Left lung (tissue), 10 donors: ENCODE data around the gene KIAA0232. TPM values are rescaled to one million over a fixed set of nuclear protein-coding genes. Genes with fewer than 3 reads are reported as not detected.
"Not testable (repeated sequence)": the region's sequence is repeated elsewhere in the genome, so short reads cannot be mapped to it uniquely, and the experiment has no call there.

Experiments
- ATAC-seq: fragments of 200-7000 bp; cut with Tn5 transposase; one replicate; pipeline ENCODE4 v1.9.1; 2020; ENCODE audit warnings: moderate library complexity
- DNase-seq, 4 donors: peaks; one replicate each; pipeline ENCODE4 v3.0.0-alpha.2; 2013 to 2020
- H3K27ac ChIP-seq, 2 donors: fragments of 200-600 bp; sonication (generic) in 1 of 2; one replicate each; pipeline versions ENCODE4 v1.5.0 to v1.8.0; 2020 to 2021
- H3K27me3 ChIP-seq, 2 donors: fragments of 200-600 bp; sonication (generic) in 1 of 2; one replicate each; pipeline versions ENCODE4 v1.5.0 to v1.8.0; 2020 to 2021
- H3K36me3 ChIP-seq, 2 donors: fragments of 200-600 bp; sonication (generic) in 1 of 2; one replicate each; pipeline versions ENCODE4 v1.5.0 to v1.8.0; 2020 to 2021
- H3K4me1 ChIP-seq, 2 donors: fragments of 200-600 bp; one replicate each; pipeline ENCODE4 v1.8.0; 2021
- H3K4me3 ChIP-seq, 2 donors: fragments of 200-600 bp; sonication (generic) in 1 of 2; one replicate each; pipeline versions ENCODE4 v1.5.0 to v1.8.0; 2020 to 2021; ENCODE audit warnings: mild to moderate bottlenecking in 1 of 2
- H3K9me3 ChIP-seq, 2 donors: fragments of 200-600 bp; sonication (generic) in 1 of 2; one replicate each; pipeline versions ENCODE4 v1.5.0 to v1.8.0; 2020 to 2021
- CTCF ChIP-seq, 2 donors: fragments of 200-600 bp; sonication (generic) in 1 of 2; IDR thresholded peaks; one replicate each; pipeline versions ENCODE4 v1.5.0 to v1.8.0; 2021; ENCODE audit warnings: antibody characterized with exemption in 2 of 2
- intact Hi-C, 2 donors: fragments of 100-400 bp; cut with DNase I; formaldehyde crosslinking; loops; one replicate each; pipeline versions ENCODE4 v1.11.2 to v1.14.2; 2022
- polyA plus RNA-seq, 6 donors: library from polyadenylated mRNA; unstranded; fragments of 120-200 nt; gene quantifications; one replicate each; pipeline ENCODE4 v1.2.1, GENCODE V29; 2013; ENCODE audit not compliant: insufficient read length in 6 of 6
- total RNA-seq, 2 donors: library from RNA; stranded (reverse); fragmentation: NEBNext Ultra II Directional; extraction: Animal tissue kit (Norgen Biotek cat#: 25700); gene quantifications; one replicate each; pipeline ENCODE4 v1.2.1, GENCODE V29; 2021
- donor health status: DM: no; HTN: yes; CAD: no.
- donor health status: DM: no; HTN: no; CAD: no.

Gene KIAA0232
- total and polyA plus RNA-seq, 8 donors, result 24.3 to 34.3 (median 29.1) TPM

GRCh38 chr4:6755088-6755753 is 27.3 kb upstream of the KIAA0232 start:
- DNase-seq, result no peak
- TF ChIP-seq CTCF (IDR thresholded peaks at IDR 0.05), result no peak
- ATAC-seq, result no peak
- intact Hi-C loops, result no loop called here
- H3K27ac ChIP-seq, result no peak overlapping the region
- H3K9me3 ChIP-seq, result no peaks in the 10 kb centered on the region
- H3K4me3 ChIP-seq, result no peak overlapping the region
- no peaks in the 10 kb centered on the region for H3K27me3 ChIP-seq
- H3K36me3 ChIP-seq, result no peaks in the 10 kb centered on the region
- H3K4me1 ChIP-seq, result peaks cover 0 to 8% of the 10 kb centered on the region in 2 donors

GRCh38 chr4:6756345-6756744 is 26.2 kb upstream of the KIAA0232 start:
- H3K36me3 ChIP-seq, H3K27me3 ChIP-seq, ATAC-seq, H3K4me1 ChIP-seq, H3K4me3 ChIP-seq, H3K9me3 ChIP-seq, intact Hi-C loops, DNase-seq, H3K27ac ChIP-seq: not testable (repeated sequence)

- no peaks in the 10 kb centered on the region for H3K9me3 ChIP-seq
- no peak for TF ChIP-seq CTCF (IDR thresholded peaks at IDR 0.05)
- intact Hi-C loops, result no loop called here
- H3K36me3 ChIP-seq, result no peaks in the 10 kb centered on the region
- H3K27ac ChIP-seq, result no peak overlapping the region
- DNase-seq, result no peak
- no peak overlapping the region for H3K4me3 ChIP-seq
- no peaks in the 10 kb centered on the region for H3K27me3 ChIP-seq
- no peak for ATAC-seq
- no peaks in the 10 kb centered on the region for H3K4me1 ChIP-seq
These were observed 23.8 kb upstream of the KIAA0232 start for GRCh38 chr4:6758728-6759127.

- Histone ChIP-seq H3K27ac (no peak overlapping the region), H3K27me3 (no peaks in the 10 kb centered on the region), H3K4me1 (no peaks in the 10 kb centered on the region), H3K9me3 (no peaks in the 10 kb centered on the region), H3K4me3 (no peak overlapping the region), H3K36me3 (no peaks in the 10 kb centered on the region)
- DNase-seq (no peak), ATAC-seq (no peak)
- no peak for TF ChIP-seq CTCF (IDR thresholded peaks at IDR 0.05)
- intact Hi-C loops, result no loop called here
These were observed 21.7 kb upstream of the KIAA0232 start for GRCh38 chr4:6760865-6761264.

- Histone ChIP-seq H3K9me3 (no peaks in the 10 kb centered on the region), H3K27me3 (no peaks in the 10 kb centered on the region), H3K4me1 (no peaks in the 10 kb centered on the region), H3K4me3 (no peak overlapping the region), H3K36me3 (no peaks in the 10 kb centered on the region), H3K27ac (no peak overlapping the region)
- intact Hi-C loops, result no loop called here
- TF ChIP-seq CTCF (IDR thresholded peaks at IDR 0.05), result no peak
- ATAC-seq (no peak), DNase-seq (no peak)
These were observed 20.6 kb upstream of the KIAA0232 start for GRCh38 chr4:6761649-6762615.
